ENCODE data around the gene DCTPP1. TPM values are rescaled to one million over a fixed set of nuclear protein-coding genes. Genes with fewer than 3 reads are reported as not detected.

Gene DCTPP1
- total and polyA plus RNA-seq, 2 of the 13 experiments (the other 11 are each of a cell fraction or from before 2014, with no cell fraction given): 54.8 to 74.4 TPM

DNA sequence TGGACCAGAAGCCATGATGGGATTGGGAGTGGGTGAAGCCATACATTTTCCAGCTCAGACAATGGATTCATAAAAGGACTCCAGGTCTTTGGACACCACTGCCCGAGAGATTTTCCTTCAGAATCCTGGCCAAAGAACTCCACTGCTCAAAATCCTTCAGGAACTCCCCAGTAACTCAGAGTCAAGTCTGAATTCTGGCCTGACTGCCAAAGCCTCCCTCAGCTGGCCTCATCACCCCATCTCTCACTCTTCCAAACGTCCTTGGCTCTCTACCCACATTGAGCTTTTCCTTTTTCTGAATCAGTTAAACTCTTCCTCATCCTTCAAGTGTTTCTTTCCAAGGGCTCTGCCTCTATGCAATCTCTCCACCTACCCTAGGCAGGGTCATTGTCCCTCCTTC lies 46.3 kb downstream of the DCTPP1 start:
- Histone ChIP-seq H3K4me2 (ENCODE audit: low read depth, low read length) (no peak overlapping the region), H3K9ac (ENCODE audit: insufficient read depth, low read depth, low read length) (no peak overlapping the region), H3K4me3 (replicated peaks in 1 of 3; ENCODE audit: insufficient read depth in 1 of 3, low read depth in 2 of 3, low read length in 3 of 3) (no peak overlapping the region), H3K4me1 (ENCODE audit: insufficient read depth, low read length) (peaks cover 34% of the 10 kb centered on the region), H3K79me2 (ENCODE audit: insufficient read depth, low read length) (peaks cover 2% of the 10 kb centered on the region), H3K36me3 (replicated peaks in 1 of 2; ENCODE audit: control insufficient read depth in 1 of 2, insufficient read depth in 2 of 2, low read length in 2 of 2) (no peaks in the 10 kb centered on the region), H3K27ac (ENCODE audit: extremely low read length, insufficient read depth, low read length) (no peak overlapping the region), H3K9me3 (ENCODE audit: low read length) (no peaks in the 10 kb centered on the region), H4K20me1 (ENCODE audit: insufficient read depth, low read length) (no peaks in the 10 kb centered on the region), H3K27me3 (ENCODE audit: control insufficient read depth in 1 of 2, insufficient read depth in 2 of 2, low read length in 2 of 2) (no peaks in the 10 kb centered on the region), H2AFZ (ENCODE audit: low read length) (no peak overlapping the region)
- in situ Hi-C loops (cut with HindIII; ENCODE audit: extremely low pct_ligation_motif_present, low pct_unique_long_range_greater_than_20kb): no loop called here
- intact Hi-C loops (cut with micrococcal nuclease; ENCODE audit: unreplicated experiment): no loop called here
- WGBS (ENCODE audit: low lambda C conversion rate): 31% methylated on average over 2 of the region's 2 CpGs
- no peak for ATAC-seq
- BruUV-seq (replicated peaks): no TSS peak
- ChIA-PET POLR2A (interaction anchor here (1.8 to 2.9 kb wide), 3 partner anchors 11 to 24 kb away, joined by 6 to 14 read pairs (median 9); partner anchors contain the start of genes ZNF48 and ZNF771), CTCF (ENCODE audit: low intra/inter-chr PET ratio, low total read pairs) (no interaction called here)
- no peak for FAIRE-seq
- no peak for TF ChIP-seq TCF7 (IDR thresholded peaks at IDR 0.05; ENCODE audit: low read depth)
- TF ChIP-seq, protein P1, sequence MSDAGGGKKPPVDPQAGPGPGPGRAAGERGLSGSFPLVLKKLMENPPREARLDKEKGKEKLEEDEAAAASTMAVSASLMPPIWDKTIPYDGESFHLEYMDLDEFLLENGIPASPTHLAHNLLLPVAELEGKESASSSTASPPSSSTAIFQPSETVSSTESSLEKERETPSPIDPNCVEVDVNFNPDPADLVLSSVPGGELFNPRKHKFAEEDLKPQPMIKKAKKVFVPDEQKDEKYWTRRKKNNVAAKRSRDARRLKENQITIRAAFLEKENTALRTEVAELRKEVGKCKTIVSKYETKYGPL (CRISPR knock-in tag; IDR thresholded peaks at IDR 0.05): no peak
- TF ChIP-seq, protein P2, sequence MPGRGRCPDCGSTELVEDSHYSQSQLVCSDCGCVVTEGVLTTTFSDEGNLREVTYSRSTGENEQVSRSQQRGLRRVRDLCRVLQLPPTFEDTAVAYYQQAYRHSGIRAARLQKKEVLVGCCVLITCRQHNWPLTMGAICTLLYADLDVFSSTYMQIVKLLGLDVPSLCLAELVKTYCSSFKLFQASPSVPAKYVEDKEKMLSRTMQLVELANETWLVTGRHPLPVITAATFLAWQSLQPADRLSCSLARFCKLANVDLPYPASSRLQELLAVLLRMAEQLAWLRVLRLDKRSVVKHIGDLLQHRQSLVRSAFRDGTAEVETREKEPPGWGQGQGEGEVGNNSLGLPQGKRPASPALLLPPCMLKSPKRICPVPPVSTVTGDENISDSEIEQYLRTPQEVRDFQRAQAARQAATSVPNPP (CRISPR knock-in tag; IDR thresholded peaks at IDR 0.05): no peak
- no peak for TF ChIP-seq ZNF547 (CRISPR knock-in tag; IDR thresholded peaks at IDR 0.05)
- no peak for TF ChIP-seq ZNF335 (CRISPR knock-in tag; IDR thresholded peaks at IDR 0.05)
- no peak for TF ChIP-seq ZNF274 (CRISPR knock-in tag; IDR thresholded peaks at IDR 0.05)
- TF ChIP-seq, protein P3, sequence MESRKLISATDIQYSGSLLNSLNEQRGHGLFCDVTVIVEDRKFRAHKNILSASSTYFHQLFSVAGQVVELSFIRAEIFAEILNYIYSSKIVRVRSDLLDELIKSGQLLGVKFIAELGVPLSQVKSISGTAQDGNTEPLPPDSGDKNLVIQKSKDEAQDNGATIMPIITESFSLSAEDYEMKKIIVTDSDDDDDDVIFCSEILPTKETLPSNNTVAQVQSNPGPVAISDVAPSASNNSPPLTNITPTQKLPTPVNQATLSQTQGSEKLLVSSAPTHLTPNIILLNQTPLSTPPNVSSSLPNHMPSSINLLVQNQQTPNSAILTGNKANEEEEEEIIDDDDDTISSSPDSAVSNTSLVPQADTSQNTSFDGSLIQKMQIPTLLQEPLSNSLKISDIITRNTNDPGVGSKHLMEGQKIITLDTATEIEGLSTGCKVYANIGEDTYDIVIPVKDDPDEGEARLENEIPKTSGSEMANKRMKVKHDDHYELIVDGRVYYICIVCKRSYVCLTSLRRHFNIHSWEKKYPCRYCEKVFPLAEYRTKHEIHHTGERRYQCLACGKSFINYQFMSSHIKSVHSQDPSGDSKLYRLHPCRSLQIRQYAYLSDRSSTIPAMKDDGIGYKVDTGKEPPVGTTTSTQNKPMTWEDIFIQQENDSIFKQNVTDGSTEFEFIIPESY (CRISPR knock-in tag; IDR thresholded peaks at IDR 0.05): no peak
- no peak for TF ChIP-seq PLRG1 (conservative IDR thresholded peaks at IDR 0.05)
- no peak for TF ChIP-seq DNMT3B (CRISPR knock-in tag; conservative IDR thresholded peaks at IDR 0.05)
- TF ChIP-seq, protein P4, sequence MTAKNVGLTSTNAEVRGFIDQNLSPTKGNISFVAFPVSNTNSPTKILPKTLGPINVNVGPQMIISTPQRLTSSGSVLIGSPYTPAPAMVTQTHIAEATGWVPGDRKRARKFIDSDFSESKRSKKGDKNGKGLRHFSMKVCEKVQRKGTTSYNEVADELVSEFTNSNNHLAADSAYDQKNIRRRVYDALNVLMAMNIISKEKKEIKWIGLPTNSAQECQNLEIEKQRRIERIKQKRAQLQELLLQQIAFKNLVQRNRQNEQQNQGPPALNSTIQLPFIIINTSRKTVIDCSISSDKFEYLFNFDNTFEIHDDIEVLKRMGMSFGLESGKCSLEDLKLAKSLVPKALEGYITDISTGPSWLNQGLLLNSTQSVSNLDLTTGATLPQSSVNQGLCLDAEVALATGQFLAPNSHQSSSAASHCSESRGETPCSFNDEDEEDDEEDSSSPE (CRISPR knock-in tag; IDR thresholded peaks at IDR 0.05): no peak
- TF ChIP-seq PHF20 (CRISPR knock-in tag; IDR thresholded peaks at IDR 0.05): no peak
- TF ChIP-seq ZNF737 (CRISPR knock-in tag; IDR thresholded peaks at IDR 0.05; ENCODE audit: borderline replicate concordance): no peak
- TF ChIP-seq, protein P5, sequence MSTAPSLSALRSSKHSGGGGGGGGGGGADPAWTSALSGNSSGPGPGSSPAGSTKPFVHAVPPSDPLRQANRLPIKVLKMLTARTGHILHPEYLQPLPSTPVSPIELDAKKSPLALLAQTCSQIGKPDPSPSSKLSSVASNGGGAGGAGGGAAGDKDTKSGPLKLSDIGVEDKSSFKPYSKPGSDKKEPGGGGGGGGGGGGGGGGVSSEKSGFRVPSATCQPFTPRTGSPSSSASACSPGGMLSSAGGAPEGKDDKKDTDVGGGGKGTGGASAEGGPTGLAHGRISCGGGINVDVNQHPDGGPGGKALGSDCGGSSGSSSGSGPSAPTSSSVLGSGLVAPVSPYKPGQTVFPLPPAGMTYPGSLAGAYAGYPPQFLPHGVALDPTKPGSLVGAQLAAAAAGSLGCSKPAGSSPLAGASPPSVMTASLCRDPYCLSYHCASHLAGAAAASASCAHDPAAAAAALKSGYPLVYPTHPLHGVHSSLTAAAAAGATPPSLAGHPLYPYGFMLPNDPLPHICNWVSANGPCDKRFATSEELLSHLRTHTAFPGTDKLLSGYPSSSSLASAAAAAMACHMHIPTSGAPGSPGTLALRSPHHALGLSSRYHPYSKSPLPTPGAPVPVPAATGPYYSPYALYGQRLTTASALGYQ (CRISPR knock-in tag; IDR thresholded peaks at IDR 0.05): no peak
- no peak for DNase-seq (ENCODE audit: low spot score)

All from HepG2 (cell line).